ENCODE results near the gene ABHD12.
"Not testable (repeated sequence)": the region's sequence is repeated elsewhere in the genome, so short reads cannot be mapped to it uniquely, and the experiment has no call there.

Gene ABHD12

GRCh38 chr20:25320035-25320800 lies 70.4 kb downstream of the ABHD12 start:
- no peak for DNase-seq

DNA sequence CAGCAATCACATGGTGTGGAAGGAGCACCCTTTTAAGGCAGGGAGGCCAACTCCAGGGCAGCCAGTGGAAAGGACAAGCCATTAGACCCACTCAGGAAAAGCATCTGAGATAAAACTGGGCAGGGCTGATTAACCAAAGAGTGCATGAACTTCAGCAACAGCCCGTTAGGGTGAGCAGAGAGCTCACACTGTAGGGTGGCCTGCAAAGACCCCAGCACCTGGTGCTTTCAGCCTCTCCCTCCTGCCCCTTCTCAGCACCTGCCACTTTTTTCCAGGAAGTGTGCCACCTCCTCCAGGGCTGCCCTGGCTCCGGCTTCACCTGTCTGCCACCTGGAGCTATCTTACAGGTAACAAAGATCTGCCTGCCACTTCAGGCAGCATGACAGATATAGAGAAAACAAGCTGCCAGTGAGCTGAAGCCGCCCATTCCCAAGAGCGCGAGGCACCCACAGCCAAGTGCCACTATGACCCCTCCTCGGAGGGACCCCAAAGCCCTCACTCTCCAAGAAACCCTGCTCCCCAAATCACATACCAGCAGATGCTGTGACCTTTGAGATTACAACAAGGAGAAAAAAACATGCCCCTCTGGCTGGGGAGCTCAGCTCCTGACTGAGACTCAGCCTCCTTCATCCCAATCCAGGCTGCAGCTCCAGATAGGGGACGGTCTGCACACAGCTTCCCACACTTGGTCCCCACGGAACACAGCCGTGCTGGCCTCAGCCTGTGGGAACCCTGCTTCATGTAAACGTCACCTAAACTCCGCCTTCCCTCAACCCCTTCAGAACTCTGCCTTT lies 71.2 kb downstream of the ABHD12 start:
- DNase-seq, result no peak

DNA sequence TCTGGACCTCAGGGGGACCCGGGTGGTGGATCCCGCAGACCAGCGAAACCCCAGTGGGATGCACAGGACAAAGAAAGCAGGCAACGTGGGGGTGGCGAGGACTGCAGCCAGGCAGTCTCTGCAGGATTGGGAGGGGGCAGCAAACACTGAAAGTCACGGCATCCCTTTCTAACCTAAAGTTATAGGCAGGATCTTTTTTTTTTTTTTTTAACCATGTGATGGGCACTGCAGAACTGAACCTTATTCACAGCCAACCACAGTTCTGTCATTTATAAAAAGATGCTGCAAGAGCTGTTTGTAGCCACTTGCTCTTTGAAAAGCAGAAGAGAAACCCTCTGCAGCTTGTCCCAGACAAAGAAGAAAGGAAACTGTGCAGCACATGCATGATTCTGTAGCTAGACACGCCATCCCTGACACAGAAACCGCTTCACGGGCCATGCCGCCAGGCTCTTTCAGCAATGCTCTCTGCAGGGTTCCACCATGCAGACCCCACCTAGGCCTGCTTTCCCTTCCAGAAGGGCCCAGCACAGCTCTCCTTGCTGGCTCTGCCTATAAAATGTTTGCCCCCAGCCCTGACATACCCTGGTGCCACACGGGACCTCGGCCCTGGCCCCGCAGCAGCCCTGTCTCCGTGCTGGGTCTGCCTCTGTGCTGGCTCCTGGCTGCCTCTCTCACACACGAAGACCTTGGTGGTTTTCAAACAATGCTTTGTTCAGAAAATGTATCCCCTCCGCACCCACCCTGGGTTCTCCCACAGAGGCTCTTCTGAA lies 72.0 kb downstream of the ABHD12 start:
- DNase-seq, result no peak

DNA sequence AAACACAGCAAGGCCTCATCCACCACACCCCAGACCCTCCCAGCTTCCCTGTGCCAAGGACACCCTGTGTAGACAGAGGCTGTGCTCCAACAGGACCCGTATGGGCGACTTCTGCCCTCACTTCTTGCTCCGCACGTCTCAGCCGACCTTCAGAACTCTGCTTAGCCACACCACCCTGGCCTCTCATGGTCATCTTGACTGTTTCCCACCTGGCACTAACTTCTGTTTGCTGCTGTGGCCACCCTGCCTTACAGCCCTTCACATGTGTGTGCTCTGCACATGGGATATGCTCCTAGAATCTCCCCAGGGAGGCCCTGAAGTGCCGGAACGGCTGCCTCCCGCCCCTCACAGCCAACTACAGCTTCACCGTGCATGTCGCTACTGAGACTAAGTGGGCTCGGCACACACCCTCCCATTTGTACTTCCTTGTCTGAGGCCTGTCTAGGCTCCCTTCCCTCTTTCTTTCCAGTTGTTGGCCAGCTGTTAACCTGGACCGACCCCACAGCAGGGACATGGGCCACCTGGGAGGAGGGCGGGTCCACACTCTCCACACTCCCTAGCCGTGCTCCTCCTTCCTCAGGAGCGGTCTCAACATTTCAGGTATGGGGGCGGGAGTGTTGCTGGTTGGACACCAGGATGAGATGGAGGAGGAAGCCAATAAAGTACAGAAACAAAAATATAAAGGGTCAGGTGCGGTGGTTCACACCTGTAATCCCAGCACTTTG lies 73.1 kb downstream of the ABHD12 start:
- no peak for DNase-seq

- no peak for DNase-seq
Measured at GRCh38 chr20:25316506-25317190, 74.0 kb downstream of the ABHD12 start.

GRCh38 chr20:25315418-25316210 lies 75.0 kb downstream of the ABHD12 start:
- no peak for DNase-seq

GRCh38 chr20:25314497-25315417 lies 75.9 kb downstream of the ABHD12 start:
- no peak for DNase-seq

- DNase-seq, result no peak
Measured at GRCh38 chr20:25313593-25313992, 77.0 kb downstream of the ABHD12 start.

DNA sequence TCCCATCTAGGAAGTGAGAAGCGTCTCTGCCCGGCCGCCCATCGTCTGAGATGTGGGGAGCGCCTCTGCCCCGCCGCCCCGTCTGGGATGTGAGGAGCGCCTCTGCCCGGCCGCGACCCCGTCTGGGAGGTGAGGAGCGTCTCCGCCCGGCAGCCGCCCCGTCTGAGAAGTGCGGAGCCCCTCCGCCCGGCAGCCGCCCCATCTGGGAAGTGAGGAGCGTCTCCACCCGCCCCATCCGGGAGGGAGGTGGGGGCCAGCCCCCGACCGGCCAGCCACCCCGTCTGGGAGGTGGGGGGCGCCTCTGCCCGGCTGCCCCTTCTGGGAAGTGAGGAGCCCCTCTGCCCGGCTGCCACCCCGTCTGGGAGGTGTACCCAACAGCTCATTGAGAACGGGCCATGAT lies 77.9 kb downstream of the ABHD12 start:
- DNase-seq, result not testable (repeated sequence)

DNA sequence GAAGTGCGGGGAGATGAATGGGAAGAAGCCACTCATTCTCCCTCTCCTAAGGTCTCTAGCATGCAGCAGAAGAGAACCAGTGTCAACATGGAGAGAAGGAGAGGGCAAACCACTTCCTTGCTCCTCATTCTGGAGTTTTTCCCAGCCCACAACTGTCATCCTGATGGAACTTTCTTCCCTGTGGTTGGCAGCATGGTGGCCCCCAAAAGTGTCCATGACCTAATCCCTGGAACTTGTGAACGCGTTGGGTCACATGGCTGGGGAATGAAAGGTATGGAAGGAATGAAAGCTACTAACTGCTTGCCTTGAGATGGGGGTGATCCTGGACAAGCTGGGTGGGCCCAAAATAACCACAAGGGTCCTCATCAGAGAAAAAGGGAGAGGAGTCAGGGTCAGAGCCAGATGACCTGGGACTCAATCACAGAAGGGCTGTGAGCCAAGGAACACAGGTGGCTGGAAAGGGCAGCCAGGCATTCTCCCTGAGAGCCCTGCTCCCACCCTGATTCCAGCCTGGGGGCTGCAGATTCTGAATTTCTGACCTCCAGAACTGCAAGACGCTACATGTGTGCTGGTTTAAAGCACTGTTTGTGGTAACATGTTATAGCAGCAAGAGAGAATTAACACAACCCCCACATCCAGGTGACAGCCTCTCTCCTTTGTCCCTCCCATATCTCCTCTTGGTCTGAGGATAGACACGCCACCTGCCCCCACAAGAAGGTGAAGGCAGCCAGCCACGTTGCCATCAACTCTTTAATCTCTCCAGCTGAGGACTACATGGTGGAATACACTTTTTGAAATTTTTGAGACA lies 79.5 kb downstream of the ABHD12 start:
- peak; percentile 39 to 56 for DNase-seq

GRCh38 chr20:25310268-25310920 lies 80.2 kb downstream of the ABHD12 start:
- peak; percentile 79 to 89 for DNase-seq

DNA sequence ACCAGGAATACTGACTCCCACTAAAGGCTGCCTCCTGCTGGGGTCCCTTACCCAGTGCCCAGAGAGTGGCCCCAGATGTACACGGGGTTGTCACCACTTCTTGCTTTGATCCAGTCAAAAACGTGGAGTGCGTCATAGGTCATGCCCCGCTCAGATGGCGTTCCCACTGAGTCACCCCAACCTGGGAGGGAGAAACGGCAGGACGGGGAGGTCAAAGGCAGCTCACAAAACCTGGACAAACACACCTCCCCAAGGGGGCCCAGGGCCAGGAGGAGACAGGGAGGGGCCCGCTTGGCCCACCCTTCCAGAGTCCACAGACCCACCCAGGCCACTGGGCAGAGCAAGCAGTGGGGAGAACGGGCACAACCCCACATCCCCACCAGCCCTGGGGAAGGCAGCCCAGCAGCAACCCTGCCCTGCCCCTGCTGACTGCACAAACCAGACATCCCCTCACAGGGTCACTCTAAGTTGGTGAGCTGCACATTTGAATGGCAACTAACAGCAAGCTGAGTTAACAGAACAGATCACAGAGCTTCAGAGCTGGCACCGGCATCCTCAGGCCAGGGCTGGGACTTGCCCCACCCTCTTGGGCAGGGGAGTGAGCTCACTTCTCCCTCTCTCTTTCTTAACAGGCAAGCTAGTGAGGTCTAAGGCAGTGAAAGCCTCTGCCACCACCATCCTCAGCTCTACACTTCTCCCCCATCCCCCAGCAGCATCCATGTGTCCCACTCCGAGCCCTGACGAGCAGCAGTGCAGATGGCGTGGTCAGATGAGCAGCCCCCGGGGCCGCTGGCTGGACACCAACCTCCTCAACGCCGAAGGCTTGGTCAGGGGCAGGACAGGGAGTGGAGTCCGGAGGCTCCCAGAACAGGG lies 81.0 kb downstream of the ABHD12 start:
- no peak for DNase-seq

DNA sequence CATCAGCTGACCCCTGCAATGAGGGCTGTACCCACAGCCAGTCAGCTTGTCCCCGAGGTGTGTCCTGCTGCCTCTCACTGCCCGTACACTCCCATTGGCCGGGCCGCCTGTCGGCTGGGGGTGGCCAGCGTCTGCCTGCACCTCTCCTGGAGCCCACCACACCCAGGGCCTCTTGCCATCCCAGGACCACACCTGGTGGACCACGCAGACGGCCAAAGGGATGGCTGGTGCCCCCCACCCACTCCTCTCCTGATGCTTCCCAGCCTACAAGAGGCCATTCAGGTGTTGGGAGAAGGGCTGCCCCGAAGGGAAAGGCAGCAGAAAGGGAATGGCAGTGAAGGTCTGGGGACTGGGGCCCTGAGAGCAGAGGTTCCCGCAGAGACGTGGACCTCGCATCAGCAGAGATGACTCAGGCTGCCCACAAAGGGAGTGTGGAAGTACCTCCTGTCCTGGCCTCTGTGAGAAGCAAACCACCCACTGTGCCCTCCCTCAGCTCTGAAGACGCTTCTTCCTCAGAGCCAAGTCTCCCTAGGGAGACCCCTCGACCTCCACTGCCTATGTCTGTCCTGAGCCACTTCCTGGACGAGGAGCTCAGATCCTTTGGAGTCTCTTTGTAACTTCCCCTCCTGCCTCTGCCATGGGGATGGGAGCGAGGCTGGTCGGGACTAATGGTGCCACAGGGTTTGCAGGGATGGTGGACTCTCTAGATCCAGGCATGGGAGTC lies 81.8 kb downstream of the ABHD12 start:
- no peak for DNase-seq

DNA sequence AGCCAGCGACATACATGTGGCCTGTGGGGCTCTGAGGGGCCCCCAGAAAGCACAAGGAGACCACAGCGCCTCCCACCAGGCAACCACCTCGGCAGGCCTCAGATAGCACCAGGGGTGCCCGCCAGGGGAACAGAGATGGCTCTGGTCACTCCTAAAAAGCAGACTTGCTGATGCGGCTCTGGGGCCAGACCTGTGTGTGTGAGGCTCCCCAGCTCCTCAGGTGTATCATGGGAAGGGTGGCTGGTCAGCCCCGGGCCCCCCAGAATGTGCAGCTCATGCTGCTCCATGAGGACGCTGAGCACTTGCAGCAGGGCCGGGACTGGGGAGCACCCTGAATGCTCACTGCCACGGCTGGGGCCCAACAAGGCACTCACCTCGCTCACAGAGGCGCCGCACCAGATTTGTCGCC lies 82.5 kb downstream of the ABHD12 start:
- DNase-seq, result no peak

GRCh38 chr20:25306991-25307903 lies 83.4 kb downstream of the ABHD12 start:
- DNase-seq, result no peak

DNA sequence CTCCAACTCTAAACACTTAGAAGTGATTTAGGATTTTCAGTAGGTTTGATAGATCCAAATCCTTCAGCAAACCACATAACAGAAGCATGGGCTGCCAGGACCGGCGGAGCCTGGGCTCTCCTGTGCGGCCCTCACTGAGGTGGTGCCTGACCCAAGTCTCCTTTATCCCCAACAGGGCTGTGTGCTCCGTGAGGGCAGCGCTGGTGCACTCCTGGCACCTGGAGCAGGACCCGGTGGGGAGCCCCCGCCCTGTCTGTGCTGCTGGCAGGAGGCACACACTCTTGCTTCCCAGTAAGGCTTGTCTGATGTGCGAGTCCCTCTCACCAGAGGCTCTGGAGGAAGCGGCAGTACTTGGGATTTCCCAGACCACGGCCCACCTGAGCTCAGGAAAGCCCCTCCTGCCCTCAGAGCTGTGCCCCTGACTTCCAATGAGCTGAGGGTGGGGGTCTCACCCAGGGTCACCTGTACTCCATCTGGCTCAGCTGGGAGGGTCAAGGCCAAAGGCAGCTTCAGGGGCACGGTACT lies 86.5 kb downstream of the ABHD12 start:
- no peak for DNase-seq

All from SW 1271 (cell line).